GM21360 (cell line): ENCODE results near the gene LY6G5B.

Experiments
- ATAC-seq: cut with Tn5 transposase; IDR thresholded peaks from one replicate; pipeline ENCODE4 v1.9.1; 2021; ENCODE audit warnings: mild to moderate bottlenecking, moderate library complexity; ENCODE audit not compliant: unreplicated experiment

LY6G5B gene, protein sequence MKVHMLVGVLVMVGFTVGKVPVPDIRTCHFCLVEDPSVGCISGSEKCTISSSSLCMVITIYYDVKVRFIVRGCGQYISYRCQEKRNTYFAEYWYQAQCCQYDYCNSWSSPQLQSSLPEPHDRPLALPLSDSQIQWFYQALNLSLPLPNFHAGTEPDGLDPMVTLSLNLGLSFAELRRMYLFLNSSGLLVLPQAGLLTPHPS

GRCh38 chr6:31669676-31670075 is at the start of gene LY6G5B:
LY6G5B (plus strand) TSS chr6:31669976; CDS start chr6:31670951, 975 bp downstream.
- ATAC-seq: no peak

DNA sequence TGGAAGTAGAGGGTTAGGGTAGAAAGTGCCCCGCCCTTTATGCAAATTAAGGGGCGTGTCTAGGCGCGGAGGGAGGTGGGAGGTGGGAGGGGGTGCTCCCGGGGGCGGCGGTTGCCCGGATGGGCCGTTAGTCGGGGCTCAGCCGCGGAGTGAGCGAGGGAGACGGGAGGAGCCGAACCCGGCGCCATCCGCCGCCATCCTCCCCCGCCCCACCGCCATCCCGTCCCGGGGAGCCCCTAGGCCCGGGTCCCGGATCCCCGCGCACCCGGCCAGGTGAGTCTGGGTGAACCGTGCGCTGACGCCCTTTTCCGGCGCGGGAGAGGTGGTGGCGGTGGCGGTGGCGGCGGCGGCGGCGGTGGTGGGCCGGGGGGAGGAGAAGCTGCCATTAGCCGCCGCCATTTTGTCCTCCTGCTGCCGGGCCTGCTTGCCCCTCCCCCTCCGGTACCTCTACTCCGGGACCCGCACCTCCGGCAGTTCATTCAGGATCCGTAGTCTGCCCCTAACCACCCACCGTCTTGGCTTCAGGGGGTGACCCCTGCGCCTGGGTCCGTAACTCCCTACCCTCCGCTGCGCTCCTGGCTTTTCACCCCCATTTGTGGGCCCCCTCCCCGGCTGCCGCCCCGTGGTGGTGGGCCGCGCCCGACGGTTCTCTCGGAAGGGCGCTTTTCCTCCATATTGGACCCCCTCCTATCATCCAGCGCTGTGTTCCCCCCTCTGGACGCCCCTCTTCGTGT is 49.0 kb upstream of the LY6G5B start, which contains the start of gene PRRC2A:
Gene PRRC2A (plus strand): TSS at position 130 of the 734 bp plus-strand sequence. CDS start 2,075 bp downstream, outside the sequence.
- peak; percentile 45 for ATAC-seq

- no peak for ATAC-seq
Observed at GRCh38 chr6:31621320-31621939, 48.3 kb upstream of the LY6G5B start.

DNA sequence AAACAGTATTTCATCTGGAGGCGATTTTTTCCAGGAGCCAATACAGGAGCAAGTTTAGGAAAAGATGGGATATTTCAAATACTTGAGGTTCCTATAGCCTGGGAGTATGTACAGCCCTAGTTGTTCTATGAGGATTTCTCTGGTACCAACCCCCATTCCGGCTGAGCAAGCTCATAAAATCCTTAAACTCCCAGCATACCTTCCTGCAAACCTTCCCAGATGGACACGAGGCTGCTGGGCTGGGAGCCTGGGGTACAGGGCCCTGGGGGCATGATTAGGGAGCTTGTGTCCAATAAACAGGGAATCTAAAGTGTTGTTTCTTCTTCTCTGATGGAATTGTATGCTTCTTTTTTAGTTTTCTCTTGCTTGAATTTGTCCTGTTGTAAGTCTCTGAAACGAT is 47.8 kb upstream of the LY6G5B start:
- ATAC-seq: no peak

DNA sequence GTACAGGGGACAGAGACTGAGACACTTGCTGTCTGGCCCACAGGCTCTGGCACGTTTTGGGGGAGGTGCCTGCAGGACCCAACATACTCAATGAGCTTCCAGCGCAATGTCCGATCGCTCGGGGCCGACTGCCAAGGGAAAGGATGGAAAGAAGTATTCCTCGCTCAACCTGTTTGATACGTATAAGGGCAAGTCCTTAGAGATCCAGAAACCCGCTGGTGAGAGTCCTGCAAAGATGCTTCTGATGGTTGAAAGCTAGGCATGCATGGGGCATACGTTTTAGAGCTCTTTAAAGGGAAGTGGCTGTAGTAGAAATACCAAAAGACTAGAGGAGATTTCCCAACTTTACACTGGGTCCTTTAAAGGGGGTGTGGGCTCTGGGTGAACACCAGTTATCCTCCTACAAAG is 47.1 kb upstream of the LY6G5B start:
- no peak for ATAC-seq

- ATAC-seq: no peak
Observed at GRCh38 chr6:31624070-31624469, 45.7 kb upstream of the LY6G5B start.

DNA sequence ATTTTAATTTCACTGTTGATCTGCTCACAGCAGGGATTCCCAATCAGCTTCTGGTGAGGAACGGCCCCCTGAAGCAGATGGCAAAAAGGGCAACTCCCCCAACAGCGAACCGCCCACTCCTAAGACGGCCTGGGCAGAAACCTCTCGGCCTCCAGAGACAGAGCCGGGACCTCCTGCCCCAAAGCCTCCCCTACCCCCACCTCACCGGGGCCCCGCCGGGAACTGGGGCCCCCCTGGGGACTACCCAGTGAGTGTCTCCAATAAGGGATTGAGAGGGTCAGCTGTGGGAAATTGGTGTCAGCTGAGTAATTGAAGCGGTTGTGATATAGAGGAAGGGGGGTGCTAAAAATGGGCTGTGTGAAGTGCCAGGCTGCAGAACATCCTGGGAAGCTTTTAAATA is 42.8 kb upstream of the LY6G5B start:
- ATAC-seq: no peak

DNA sequence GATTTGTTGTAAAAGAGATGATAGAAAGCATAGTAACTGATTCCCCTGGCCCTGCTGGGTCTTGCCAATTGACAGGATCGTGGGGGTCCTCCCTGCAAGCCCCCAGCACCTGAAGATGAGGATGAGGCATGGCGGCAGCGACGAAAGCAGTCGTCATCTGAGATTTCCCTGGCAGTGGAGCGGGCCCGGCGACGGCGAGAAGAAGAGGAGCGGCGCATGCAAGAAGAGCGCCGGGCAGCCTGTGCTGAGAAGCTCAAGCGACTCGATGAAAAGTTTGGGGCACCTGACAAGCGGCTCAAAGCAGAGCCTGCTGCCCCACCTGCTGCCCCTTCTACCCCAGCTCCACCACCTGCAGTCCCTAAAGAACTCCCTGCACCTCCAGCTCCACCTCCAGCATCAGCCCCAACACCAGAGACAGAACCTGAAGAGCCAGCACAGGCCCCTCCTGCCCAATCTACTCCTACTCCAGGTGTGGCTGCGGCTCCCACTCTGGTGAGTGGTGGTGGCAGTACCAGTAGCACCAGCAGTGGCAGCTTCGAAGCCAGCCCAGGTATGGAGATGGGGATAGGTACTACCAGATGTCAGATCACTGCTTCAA is 42.0 kb upstream of the LY6G5B start:
- no peak for ATAC-seq

GRCh38 chr6:31629014-31629413 is 40.8 kb upstream of the LY6G5B start:
- no peak for ATAC-seq

GRCh38 chr6:31630177-31630934 is 39.4 kb upstream of the LY6G5B start:
- no peak for ATAC-seq

GRCh38 chr6:31631209-31631608 is 38.6 kb upstream of the LY6G5B start:
- no peak for ATAC-seq

DNA sequence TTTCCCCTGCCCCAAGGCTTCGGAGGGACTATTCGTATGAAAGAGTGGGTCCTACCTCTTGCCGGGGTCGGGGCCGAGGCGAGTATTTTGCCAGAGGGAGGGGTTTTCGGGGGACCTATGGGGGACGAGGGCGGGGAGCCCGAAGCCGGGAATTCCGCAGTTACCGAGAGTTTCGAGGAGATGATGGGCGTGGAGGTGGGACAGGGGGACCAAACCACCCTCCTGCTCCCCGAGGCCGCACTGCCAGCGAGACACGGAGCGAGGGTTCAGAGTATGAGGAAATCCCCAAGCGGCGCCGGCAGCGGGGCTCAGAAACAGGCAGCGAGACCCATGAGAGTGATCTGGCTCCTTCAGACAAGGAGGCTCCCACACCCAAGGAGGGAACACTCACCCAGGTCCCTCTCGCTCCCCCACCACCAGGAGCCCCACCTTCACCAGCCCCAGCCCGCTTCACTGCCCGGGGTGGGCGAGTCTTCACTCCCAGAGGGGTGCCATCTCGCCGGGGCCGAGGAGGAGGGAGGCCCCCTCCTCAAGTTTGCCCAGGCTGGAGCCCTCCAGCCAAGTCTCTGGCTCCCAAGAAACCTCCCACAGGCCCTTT is 38.0 kb upstream of the LY6G5B start:
- no peak for ATAC-seq

DNA sequence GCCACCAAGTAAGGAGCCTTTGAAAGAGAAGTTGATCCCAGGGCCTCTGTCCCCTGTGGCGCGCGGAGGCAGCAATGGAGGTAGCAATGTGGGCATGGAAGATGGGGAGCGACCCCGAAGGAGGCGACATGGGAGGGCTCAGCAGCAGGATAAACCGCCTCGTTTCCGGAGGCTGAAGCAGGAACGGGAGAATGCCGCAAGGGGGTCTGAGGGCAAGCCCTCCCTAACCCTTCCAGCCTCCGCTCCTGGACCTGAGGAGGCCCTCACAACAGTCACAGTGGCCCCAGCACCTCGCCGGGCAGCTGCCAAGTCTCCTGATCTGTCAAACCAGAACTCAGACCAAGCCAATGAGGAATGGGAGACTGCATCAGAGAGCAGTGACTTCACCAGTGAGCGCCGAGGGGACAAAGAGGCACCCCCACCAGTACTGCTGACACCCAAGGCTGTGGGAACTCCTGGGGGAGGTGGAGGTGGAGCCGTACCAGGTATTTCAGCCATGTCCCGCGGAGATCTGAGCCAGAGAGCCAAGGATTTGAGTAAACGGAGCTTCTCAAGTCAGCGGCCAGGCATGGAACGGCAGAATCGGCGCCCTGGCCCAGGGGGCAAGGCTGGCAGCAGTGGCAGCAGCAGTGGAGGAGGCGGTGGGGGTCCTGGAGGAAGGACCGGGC is 37.4 kb upstream of the LY6G5B start:
- no peak for ATAC-seq

DNA sequence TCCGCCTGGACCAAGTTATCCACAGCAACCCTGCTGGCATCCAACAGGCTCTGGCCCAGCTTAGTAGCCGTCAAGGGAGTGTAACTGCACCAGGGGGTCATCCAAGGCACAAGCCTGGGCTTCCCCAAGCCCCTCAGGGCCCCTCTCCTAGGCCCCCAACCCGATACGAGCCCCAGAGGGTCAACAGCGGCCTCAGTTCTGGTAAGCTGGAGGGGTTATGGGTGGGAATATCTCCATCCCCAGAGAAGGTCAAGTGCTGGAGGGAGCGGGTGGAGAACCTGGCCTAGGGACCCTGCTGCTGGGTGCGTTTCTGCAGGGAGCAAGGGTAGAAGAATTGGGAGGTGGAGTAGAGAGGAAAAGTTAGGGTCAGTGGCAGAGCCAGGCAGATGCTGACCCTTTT is 36.3 kb upstream of the LY6G5B start:
- ATAC-seq: no peak

DNA sequence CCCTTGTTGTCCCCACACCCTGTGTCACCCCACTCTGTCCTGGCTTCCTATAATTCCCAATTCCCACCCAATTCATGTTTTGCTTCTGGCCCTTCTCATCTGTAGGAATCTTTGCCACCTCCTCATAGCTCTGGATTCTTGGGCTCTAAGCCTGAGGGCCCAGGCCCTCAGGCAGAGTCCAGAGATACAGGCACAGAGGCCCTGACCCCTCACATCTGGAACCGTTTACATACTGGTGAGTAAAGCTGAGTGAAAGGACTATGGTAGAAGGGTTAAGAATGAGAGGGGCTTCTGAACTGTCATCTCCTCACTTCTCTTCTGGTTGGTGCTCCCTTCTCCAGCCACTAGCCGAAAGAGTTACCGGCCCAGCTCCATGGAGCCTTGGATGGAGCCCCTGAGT is 35.6 kb upstream of the LY6G5B start:
- no peak for ATAC-seq

DNA sequence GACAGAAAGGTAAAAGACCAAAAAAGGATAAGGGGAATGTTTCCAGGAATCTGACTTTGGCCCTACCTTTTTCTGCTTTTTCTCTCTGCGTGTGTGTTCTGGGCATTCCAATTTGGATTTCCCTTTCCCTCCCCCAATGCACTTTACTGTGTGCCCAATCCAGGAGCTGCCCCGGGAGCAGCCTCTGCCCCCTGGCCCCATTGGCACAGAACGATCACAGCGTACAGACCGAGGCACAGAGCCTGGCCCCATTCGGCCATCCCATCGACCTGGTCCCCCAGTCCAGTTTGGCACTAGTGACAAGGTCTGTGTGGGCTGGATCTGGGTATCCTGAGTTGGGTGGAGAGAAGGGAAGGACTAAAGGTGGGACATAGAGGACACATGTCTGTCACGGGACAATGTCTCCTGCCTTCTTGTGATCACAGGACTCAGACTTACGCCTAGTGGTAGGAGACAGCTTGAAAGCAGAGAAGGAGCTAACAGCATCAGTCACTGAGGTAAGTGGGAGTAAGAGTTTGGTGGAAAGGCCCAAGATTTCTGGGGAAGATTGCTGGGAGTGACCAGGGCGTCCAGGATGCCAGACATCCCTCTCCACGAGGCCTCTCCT is 34.7 kb upstream of the LY6G5B start:
- no peak for ATAC-seq

- ATAC-seq: no peak
Observed at GRCh38 chr6:31636698-31637596, 32.8 kb upstream of the LY6G5B start.

DNA sequence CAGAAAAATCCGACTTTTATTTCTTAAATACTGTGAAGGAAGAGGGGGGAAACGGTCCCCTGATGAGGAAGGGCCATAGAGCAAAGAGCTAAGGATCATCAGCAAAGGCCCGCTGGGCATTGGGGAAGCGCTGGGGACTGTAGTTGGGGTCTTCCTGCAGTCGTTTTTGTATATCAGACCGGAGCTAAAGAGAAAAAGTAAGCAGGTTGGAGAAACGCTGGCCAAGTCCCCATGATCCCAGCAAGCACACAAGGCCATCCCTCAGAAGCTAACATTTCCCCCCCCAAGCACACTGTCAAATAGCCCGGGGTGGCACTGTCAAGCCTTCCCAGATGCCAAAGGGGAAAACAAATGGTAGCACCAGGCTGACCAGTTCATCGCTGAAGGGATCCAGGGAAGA is 30.7 kb upstream of the LY6G5B start:
- no peak for ATAC-seq

- ATAC-seq: no peak
Observed at GRCh38 chr6:31639449-31639861, 30.3 kb upstream of the LY6G5B start.
